ENCODE data around the gene SLC10A3. TPM values are rescaled to one million over a fixed set of nuclear protein-coding genes. Genes with fewer than 3 reads are reported as not detected.

Gene SLC10A3
- total and polyA plus RNA-seq, 7 experiments from 2014 or later = 11.7 to 58.7 (median 20.1) TPM

DNA sequence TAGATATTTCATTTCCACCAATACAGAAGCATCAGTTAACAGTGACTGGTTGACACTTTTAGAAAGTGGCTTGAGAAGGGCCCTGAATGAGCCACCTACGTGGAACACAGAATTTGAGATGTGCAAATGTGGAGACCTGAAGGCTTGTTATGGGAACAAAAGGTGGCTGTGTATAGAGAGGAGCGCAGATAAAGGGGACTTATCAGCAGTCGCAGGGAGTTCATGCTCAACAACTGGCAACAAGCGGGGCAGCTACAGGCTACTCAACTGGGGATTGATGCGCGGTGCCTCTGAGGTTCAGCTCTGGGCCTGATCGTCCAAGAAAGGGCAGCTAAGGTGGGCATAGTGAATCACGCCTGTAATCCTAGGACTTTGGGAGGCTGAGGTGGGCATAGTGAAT, 29.0 kb upstream of the SLC10A3 start:
- ChIA-PET CTCF (no interaction called here), POLR2A (interaction anchor here (1.3 kb wide), 1 partner anchor 145 kb away, joined by 5 read pairs; the partner anchor contains the start of gene FLNA)
- Histone ChIP-seq H3K27ac (ENCODE audit: low read depth, low read length) (no peak overlapping the region), H3K4me1 (ENCODE audit: control insufficient read depth in 2 of 2, insufficient read depth in 2 of 2, low read length in 2 of 2) (peaks cover 0 to 7% of the 10 kb centered on the region in 2 donors), H3K4me3 (ENCODE audit: low read length) (no peak overlapping the region), H3K9me3 (ENCODE audit: control insufficient read depth in 2 of 3, low read length in 3 of 3) (no peaks in the 10 kb centered on the region), H3K36me3 (ENCODE audit: control insufficient read depth in 2 of 3, insufficient read depth in 3 of 3, low read length in 3 of 3) (no peaks in the 10 kb centered on the region), H3K27me3 (ENCODE audit: control insufficient read depth in 2 of 2, insufficient read depth in 2 of 2, low read length in 2 of 2) (no peaks in the 10 kb centered on the region)
- ATAC-seq (no peak), DNase-seq (no peak)
- H3K4me3 Mint-ChIP-seq = no peak overlapping the region
- peaks cover 0 to 14% (median 11%) of the 10 kb centered on the region in 7 donors for H3K4me1 Mint-ChIP-seq
- no peak overlapping the region for H3K27ac Mint-ChIP-seq
- peaks cover 0 to 3% (median 0%) of the 10 kb centered on the region in 11 donors for H3K9me3 Mint-ChIP-seq
- H3K36me3 Mint-ChIP-seq = no peaks in the 10 kb centered on the region
- no peaks in the 10 kb centered on the region for H3K27me3 Mint-ChIP-seq
- intact Hi-C loops (cut with micrococcal nuclease) = loop anchor here in 1 of 2 donors (10.0 kb wide), 1 partner anchor 145 kb away; the partner anchor contains the start of genes EMD and FLNA

DNA sequence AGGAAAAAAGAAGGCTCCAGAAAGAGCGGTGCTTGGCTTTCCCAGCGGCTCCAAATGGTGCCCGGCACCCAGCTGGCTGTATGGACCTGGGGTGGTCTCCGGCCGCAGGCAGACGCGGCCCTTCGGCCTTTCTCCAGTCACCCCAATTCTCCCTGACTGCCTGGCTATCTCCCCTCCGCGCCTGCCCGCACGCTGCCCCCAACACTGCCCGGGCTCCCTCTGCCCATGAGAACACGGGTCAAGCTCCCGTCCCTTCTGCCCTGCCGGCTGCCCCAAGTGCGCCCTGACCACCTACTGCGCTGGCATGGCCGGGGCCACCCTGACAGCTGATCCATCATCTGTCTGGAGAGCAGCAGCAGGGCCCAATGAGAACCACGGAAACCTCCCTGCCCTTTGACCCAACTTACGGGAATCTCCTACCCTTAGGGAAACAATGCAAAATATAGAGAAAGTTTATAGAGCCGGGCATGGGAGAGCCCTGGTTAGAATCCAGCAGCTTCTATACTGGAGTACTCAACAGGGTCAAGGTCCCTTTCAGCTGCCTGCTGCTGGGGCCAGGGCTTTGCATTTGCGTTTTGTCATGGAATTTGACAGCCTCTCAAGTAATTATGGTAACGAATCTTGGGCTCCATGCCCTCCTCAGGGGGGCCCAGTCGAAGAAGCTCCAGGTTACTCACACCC, 26.8 kb upstream of the SLC10A3 start:
- H3K36me3 Mint-ChIP-seq = peaks cover 0 to 6% (median 3%) of the 10 kb centered on the region in 5 donors
- Histone ChIP-seq H3K36me3 (ENCODE audit: control insufficient read depth in 2 of 3, insufficient read depth in 3 of 3, low read length in 3 of 3) (no peaks in the 10 kb centered on the region), H3K27ac (ENCODE audit: low read depth, low read length) (no peak overlapping the region), H3K4me1 (ENCODE audit: control insufficient read depth in 2 of 2, insufficient read depth in 2 of 2, low read length in 2 of 2) (peaks cover 6 to 7% of the 10 kb centered on the region in 2 donors), H3K9me3 (ENCODE audit: control insufficient read depth in 2 of 3, low read length in 3 of 3) (no peaks in the 10 kb centered on the region), H3K27me3 (ENCODE audit: control insufficient read depth in 2 of 2, insufficient read depth in 2 of 2, low read length in 2 of 2) (no peaks in the 10 kb centered on the region), H3K4me3 (ENCODE audit: low read length) (peak overlapping the region; percentile 62)
- H3K4me3 Mint-ChIP-seq = peak overlapping the region in 5 of 10 donors; percentile 9 to 87 (median 84)
- intact Hi-C loops (cut with micrococcal nuclease) = loop anchor here (2.0 to 10.0 kb wide), 4 partner anchors 38 to 546 kb away; partner anchors contain the start of genes EMD (in 1 of the 2), FLNA (in 1 of the 2), GDI1 (in 1 of the 2) and HCFC1 (in 1 of the 2)
- DNase-seq (no peak), ATAC-seq (no peak)
- H3K4me1 Mint-ChIP-seq = peaks cover 10 to 24% (median 20%) of the 10 kb centered on the region in 7 donors
- CTCF ChIA-PET = interaction anchor here (1.3 to 1.6 kb wide), 2 partner anchors 10 to 26 kb away, joined by 6 to 7 read pairs; partner anchors contain the start of gene SLC10A3
- POLR2A ChIA-PET = interaction anchor here (0.6 to 5.5 kb wide), 13 partner anchors 7 to 155 kb away, joined by 3 to 69 read pairs (median 4); partner anchors contain the start of genes PLXNA3, RPL10, SLC10A3 and UBL4A
- H3K9me3 Mint-ChIP-seq = peaks cover 0 to 3% (median 0%) of the 10 kb centered on the region in 11 donors
- no peaks in the 10 kb centered on the region for H3K27me3 Mint-ChIP-seq
- H3K27ac Mint-ChIP-seq = peak overlapping the region in 5 of 9 donors; percentile 8 to 95 (median 56)

GRCh38 chrX:154516656-154517100, 26.2 kb upstream of the SLC10A3 start:
- Mint-ChIP-seq H3K4me1 (peaks cover 10 to 28% (median 23%) of the 10 kb centered on the region in 7 donors), H3K9me3 (peaks cover 0 to 3% (median 0%) of the 10 kb centered on the region in 11 donors), H3K27me3 (no peaks in the 10 kb centered on the region), H3K4me3 (peak overlapping the region; percentile 79 to 93 (median 86)), H3K36me3 (peaks cover 0 to 8% (median 3%) of the 10 kb centered on the region in 5 donors), H3K27ac (peak overlapping the region; percentile 56 to 95 (median 89))
- H3K4me1 ChIP-seq (ENCODE audit: control insufficient read depth in 2 of 2, insufficient read depth in 2 of 2, low read length in 2 of 2) = peaks cover 6 to 7% of the 10 kb centered on the region in 2 donors
- ChIA-PET POLR2A (interaction anchor here (0.6 to 5.5 kb wide), 21 partner anchors 8 to 546 kb away, joined by 3 to 69 read pairs (median 3); partner anchors contain the start of genes IKBKG, PLXNA3, RPL10 and SLC10A3), CTCF (interaction anchor here (0.6 to 1.6 kb wide), 2 partner anchors 10 to 84 kb away, joined by 3 to 7 read pairs; no protein-coding TSS in a partner anchor)
- peak overlapping the region; percentile 71 for H3K27ac ChIP-seq (ENCODE audit: low read depth, low read length)
- H3K4me3 ChIP-seq (ENCODE audit: low read length) = peak overlapping the region; percentile 62
- no peaks in the 10 kb centered on the region for H3K36me3 ChIP-seq (ENCODE audit: control insufficient read depth in 2 of 3, insufficient read depth in 3 of 3, low read length in 3 of 3)
- no peaks in the 10 kb centered on the region for H3K27me3 ChIP-seq (ENCODE audit: control insufficient read depth in 2 of 2, insufficient read depth in 2 of 2, low read length in 2 of 2)
- intact Hi-C loops (cut with micrococcal nuclease) = loop anchor here (1.0 to 10.0 kb wide), 11 partner anchors 11 to 792 kb away; partner anchors contain the start of genes ABCD1 (in 2 of the 2), BCAP31 (in 2 of the 2), EMD (in 2 of the 2) and IKBKG (in 2 of the 2)
- no peaks in the 10 kb centered on the region for H3K9me3 ChIP-seq (ENCODE audit: control insufficient read depth in 2 of 3, low read length in 3 of 3)
- ATAC-seq = peak; percentile 14
- peak in 3 of 9 donors; percentile 32 to 48 (median 37) for DNase-seq

- Mint-ChIP-seq H3K27me3 (no peaks in the 10 kb centered on the region), H3K36me3 (peaks cover 0 to 10% (median 3%) of the 10 kb centered on the region in 5 donors), H3K9me3 (peaks cover 0 to 4% (median 0%) of the 10 kb centered on the region in 11 donors), H3K4me3 (peak within 1 kb of the TSS; percentile 79 to 93 (median 86)), H3K4me1 (peaks cover 13 to 33% (median 27%) of the 10 kb centered on the region in 7 donors), H3K27ac (peak within 1 kb of the TSS; percentile 56 to 95 (median 90))
- peak; percentile 99 for ATAC-seq
- H3K27ac ChIP-seq (ENCODE audit: low read depth, low read length) = peak within 1 kb of the TSS; percentile 93
- H3K9me3 ChIP-seq (ENCODE audit: control insufficient read depth in 2 of 3, low read length in 3 of 3) = no peaks in the 10 kb centered on the region
- no peaks in the 10 kb centered on the region for H3K27me3 ChIP-seq (ENCODE audit: control insufficient read depth in 2 of 2, insufficient read depth in 2 of 2, low read length in 2 of 2)
- H3K4me1 ChIP-seq (ENCODE audit: control insufficient read depth in 2 of 2, insufficient read depth in 2 of 2, low read length in 2 of 2) = peaks cover 6 to 12% of the 10 kb centered on the region in 2 donors
- peak within 1 kb of the TSS; percentile 62 for H3K4me3 ChIP-seq (ENCODE audit: low read length)
- ChIA-PET POLR2A (interaction anchor here (0.6 to 5.5 kb wide), 19 partner anchors 8 to 545 kb away, joined by 3 to 69 read pairs (median 3); partner anchors contain the start of genes IKBKG, PLXNA3, RPL10 and SLC10A3), CTCF (interaction anchor here (0.6 kb wide), 1 partner anchor 84 kb away, joined by 3 read pairs; no protein-coding TSS in a partner anchor)
- intact Hi-C loops (cut with micrococcal nuclease) = loop anchor here (1.0 to 10.0 kb wide), 11 partner anchors 11 to 792 kb away; partner anchors contain the start of genes ABCD1 (in 2 of the 2), BCAP31 (in 2 of the 2), EMD (in 2 of the 2) and IKBKG (in 2 of the 2)
- DNase-seq = peak; percentile 85 to 91 (median 88)
- no peaks in the 10 kb centered on the region for H3K36me3 ChIP-seq (ENCODE audit: control insufficient read depth in 2 of 3, insufficient read depth in 3 of 3, low read length in 3 of 3)
Observed at GRCh38 chrX:154515966-154516655, 25.7 kb upstream of the SLC10A3 start, which contains the start of gene FAM3A. TSS of gene FAM3A (minus strand) at chrX:154516232. CDS start at chrX:154515772, 460 bp downstream.

DNA sequence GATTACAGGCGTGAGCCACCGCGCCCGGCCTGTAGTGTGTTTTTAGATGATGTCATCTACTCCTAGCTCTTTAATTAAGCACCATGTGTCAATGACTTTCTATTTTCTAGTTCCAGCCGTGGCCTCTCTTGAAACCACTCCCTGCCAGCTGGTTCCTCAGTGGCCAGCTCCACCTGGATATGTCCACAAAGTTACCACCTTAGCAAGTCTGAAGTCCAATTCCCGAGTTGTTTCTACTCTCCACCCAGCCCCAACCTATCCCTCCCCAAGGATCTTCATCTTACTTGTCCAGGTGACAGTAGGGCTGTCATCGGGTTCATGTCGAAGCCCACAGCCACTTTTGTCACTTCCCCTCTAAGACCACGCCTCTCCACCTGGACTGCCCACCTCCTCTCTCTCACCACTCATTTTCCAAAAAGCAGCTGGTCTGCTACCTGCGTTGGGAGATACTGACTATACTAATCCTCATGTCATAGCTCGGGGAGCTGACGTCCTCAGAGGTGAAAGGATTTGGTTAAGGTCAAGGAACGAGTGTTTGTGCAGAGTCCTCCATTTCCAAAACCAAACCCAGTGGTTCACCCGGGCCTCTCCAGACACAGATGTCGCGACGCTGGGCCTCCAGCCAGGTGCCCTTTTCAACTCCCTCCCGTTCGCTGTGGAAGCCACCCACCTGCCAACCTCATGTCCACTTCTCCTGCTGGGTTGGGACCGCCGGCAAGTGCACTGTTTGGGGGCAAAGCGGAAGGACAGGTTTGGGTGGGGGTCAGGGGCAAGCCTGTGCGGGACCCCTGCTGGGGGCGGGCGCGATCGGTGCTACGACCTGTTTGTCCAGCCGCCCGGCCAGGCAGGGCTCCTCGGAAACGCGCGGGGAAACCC, 24.9 kb upstream of the SLC10A3 start:
- peaks cover 0 to 13% (median 3%) of the 10 kb centered on the region in 5 donors for H3K36me3 Mint-ChIP-seq
- H3K27ac ChIP-seq (ENCODE audit: low read depth, low read length) = peak overlapping the region; percentile 93
- H3K27me3 ChIP-seq (ENCODE audit: control insufficient read depth in 2 of 2, insufficient read depth in 2 of 2, low read length in 2 of 2) = no peaks in the 10 kb centered on the region
- no peaks in the 10 kb centered on the region for H3K27me3 Mint-ChIP-seq
- H3K9me3 Mint-ChIP-seq = peaks cover 0 to 5% (median 0%) of the 10 kb centered on the region in 11 donors
- H3K4me3 Mint-ChIP-seq = peak overlapping the region; percentile 75 to 89 (median 83)
- ATAC-seq (no peak), DNase-seq (no peak)
- ChIA-PET POLR2A (interaction anchor here (0.6 to 5.5 kb wide), 11 partner anchors 8 to 544 kb away, joined by 3 to 69 read pairs (median 3); partner anchors contain the start of genes IKBKG, RPL10, SLC10A3 and UBL4A), CTCF (no interaction called here)
- H3K4me3 ChIP-seq (ENCODE audit: low read length) = peak overlapping the region; percentile 55
- intact Hi-C loops (cut with micrococcal nuclease) = loop anchor here in 1 of 2 donors (10.0 kb wide), 1 partner anchor 141 kb away; the partner anchor contains the start of genes EMD and FLNA
- H3K36me3 ChIP-seq (ENCODE audit: control insufficient read depth in 2 of 3, insufficient read depth in 3 of 3, low read length in 3 of 3) = no peaks in the 10 kb centered on the region
- H3K4me1 Mint-ChIP-seq = peaks cover 18 to 39% (median 30%) of the 10 kb centered on the region in 7 donors
- peak overlapping the region; percentile 8 to 95 (median 87) for H3K27ac Mint-ChIP-seq
- H3K4me1 ChIP-seq (ENCODE audit: control insufficient read depth in 2 of 2, insufficient read depth in 2 of 2, low read length in 2 of 2) = peaks cover 6 to 12% of the 10 kb centered on the region in 2 donors
- no peaks in the 10 kb centered on the region for H3K9me3 ChIP-seq (ENCODE audit: control insufficient read depth in 2 of 3, low read length in 3 of 3)
